NT2/D1 (cell line): ENCODE results near the gene INTS4.

ENCODE experiments used
- SUZ12 ChIP-seq: IDR thresholded peaks from 2 replicates; pipeline ENCODE4 v1.6.1; 2011; ENCODE audit not compliant: insufficient read length, insufficient read depth; ENCODE audit errors: extremely low read depth
- ZNF274 ChIP-seq: IDR thresholded peaks from 2 replicates; pipeline ENCODE4 v1.6.1; 2011; ENCODE audit warnings: mild to moderate bottlenecking, low read depth, low read length

- TF ChIP-seq ZNF274 = no peak
- TF ChIP-seq SUZ12 = no peak
Measured at GRCh38 chr11:78037056-78037455, 42.6 kb upstream of the INTS4 start.
